AG04450 (cell line): ENCODE results near the gene MTHFD1L. TPM values are rescaled to one million over a fixed set of nuclear protein-coding genes. Genes with fewer than 3 reads are reported as not detected.

ENCODE experiments used
- CTCF ChIA-PET: fragments of 300-600, 350-600 bp; formaldehyde crosslinking; extraction: SDS; loops from one replicate; lab custom pipeline; 2022; ENCODE audit warnings: antibody characterized with exemption, inconsistent platforms; lab: Charles Lee
- POLR2A ChIA-PET: fragments of 350-600 bp; formaldehyde crosslinking; extraction: SDS; loops from one replicate; lab custom pipeline; 2021; ENCODE audit warnings: antibody characterized with exemption, inconsistent platforms; lab: Yijun Ruan, JAX
- DNase-seq: peaks from one replicate; pipeline ENCODE4 v3.0.0-alpha.2; 2011; ENCODE audit warnings: low read depth, low spot score
- H3K27ac ChIP-seq: one replicate; pipeline ENCODE4 v1.5.1; 2012; ENCODE audit warnings: low read depth, low read length, control low read depth
- H3K27me3 ChIP-seq: one replicate; pipeline ENCODE4 v1.6.0; 2012; ENCODE audit warnings: low read length; ENCODE audit not compliant: control insufficient read depth, insufficient read depth
- H3K4me3 ChIP-seq: 2 replicates; pipeline ENCODE4 v1.5.1; 2011; ENCODE audit warnings: mild to moderate bottlenecking, low read depth, low read length, control low read depth
- H3K9me3 ChIP-seq: 2 replicates; pipeline ENCODE4 v1.5.1; 2012; ENCODE audit warnings: low read length; ENCODE audit not compliant: control insufficient read depth, insufficient read depth
- polyA plus RNA-seq: library from polyadenylated mRNA; depleted of rRNA; stranded (reverse); fragments of >200 nt; gene quantifications from 2 replicates; pipeline ENCODE4 v1.2.3, GENCODE V29; 2011
- TF ChIP-seq, protein P1 (sequence below): IDR thresholded peaks from 2 replicates; pipeline ENCODE4 v1.5.1; 2011; ENCODE audit warnings: low read depth, low read length, control low read depth, inconsistent platforms

Gene MTHFD1L
- polyA plus RNA-seq, 1 experiment, result 69.1 TPM

DNA sequence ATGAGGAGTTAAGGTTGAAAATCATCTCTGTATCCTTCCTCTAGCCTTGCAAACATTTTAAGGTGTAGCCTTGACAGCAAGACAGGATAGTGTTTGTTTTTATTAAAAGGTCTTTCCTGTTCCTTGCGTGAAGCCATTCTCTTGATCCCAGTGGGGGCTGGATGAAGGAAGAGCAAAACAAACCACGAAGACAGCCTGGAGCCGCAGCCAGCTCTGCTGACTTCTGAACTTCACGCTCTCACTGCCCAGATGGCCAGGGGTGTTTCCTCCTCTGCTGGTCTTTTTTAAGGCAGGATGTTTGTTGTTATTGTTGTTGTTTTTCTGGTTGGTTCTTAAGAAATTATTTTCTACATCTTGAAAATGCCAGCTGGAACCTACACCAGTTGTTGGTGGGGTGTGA is 156.4 kb downstream of the MTHFD1L start:
- no peak overlapping the region for H3K27ac ChIP-seq
- CTCF ChIA-PET, result interaction anchor here (1.5 kb wide), 1 partner anchor 302 kb away, joined by 7 read pairs; no protein-coding TSS in a partner anchor
- TF ChIP-seq, protein P1, sequence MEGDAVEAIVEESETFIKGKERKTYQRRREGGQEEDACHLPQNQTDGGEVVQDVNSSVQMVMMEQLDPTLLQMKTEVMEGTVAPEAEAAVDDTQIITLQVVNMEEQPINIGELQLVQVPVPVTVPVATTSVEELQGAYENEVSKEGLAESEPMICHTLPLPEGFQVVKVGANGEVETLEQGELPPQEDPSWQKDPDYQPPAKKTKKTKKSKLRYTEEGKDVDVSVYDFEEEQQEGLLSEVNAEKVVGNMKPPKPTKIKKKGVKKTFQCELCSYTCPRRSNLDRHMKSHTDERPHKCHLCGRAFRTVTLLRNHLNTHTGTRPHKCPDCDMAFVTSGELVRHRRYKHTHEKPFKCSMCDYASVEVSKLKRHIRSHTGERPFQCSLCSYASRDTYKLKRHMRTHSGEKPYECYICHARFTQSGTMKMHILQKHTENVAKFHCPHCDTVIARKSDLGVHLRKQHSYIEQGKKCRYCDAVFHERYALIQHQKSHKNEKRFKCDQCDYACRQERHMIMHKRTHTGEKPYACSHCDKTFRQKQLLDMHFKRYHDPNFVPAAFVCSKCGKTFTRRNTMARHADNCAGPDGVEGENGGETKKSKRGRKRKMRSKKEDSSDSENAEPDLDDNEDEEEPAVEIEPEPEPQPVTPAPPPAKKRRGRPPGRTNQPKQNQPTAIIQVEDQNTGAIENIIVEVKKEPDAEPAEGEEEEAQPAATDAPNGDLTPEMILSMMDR, result no peak

DNA sequence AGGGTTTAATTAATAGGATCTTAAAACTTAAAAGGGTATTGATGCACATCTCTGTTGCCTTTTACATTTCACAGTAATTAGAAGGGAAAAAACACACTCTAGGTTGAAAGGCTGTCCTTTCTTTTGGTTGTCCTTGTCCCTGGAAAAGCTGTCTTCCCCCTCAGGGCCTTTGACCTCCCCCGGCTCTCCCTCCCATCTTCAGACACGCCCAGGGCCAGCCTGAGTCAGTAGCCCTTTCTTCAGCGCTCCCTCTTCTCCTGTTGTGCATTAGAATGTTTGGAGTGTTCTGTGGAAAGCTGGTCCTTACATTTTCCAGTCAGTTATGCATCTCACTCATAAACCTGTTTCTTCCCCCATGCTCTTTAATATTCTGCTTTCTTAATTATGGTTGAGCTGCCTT is 157.0 kb downstream of the MTHFD1L start:
- no peak for DNase-seq
- ChIA-PET CTCF (interaction anchor here (6.6 kb wide), 1 partner anchor 8 kb away, joined by 53 read pairs; no protein-coding TSS in a partner anchor), POLR2A (no interaction called here)
- no peak overlapping the region for H3K27ac ChIP-seq
- TF ChIP-seq, protein P1, result no peak
- H3K9me3 ChIP-seq, result no peaks in the 10 kb centered on the region
- H3K4me3 ChIP-seq, result no peak overlapping the region
- no peaks in the 10 kb centered on the region for H3K27me3 ChIP-seq

More for the DNA sequence above, 156.4 kb downstream of the MTHFD1L start:
- POLR2A ChIA-PET, result no interaction called here
- no peak for DNase-seq
- H3K27me3 ChIP-seq, result no peaks in the 10 kb centered on the region
- no peaks in the 10 kb centered on the region for H3K9me3 ChIP-seq
- H3K4me3 ChIP-seq, result no peak overlapping the region

DNA sequence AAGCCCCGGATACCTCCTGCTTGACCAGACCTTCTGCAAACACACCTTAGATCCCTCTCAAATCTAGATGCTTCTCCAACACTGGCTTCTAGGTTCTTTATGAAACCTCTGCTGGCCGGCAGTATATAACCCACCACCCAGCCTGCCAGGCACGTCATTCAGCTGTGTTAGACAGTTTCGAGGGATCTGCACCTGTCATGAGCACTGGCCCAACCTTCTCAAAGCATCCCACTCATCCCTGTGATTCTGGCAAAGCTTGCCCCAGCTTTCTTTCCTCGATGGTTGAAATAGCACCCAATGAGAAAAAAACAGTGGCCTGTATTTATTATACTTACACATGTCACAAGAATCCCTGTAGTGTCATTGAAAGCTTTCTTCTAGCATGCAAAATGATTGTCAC is 157.8 kb downstream of the MTHFD1L start:
- POLR2A ChIA-PET, result no interaction called here
- Histone ChIP-seq H3K27me3 (no peaks in the 10 kb centered on the region), H3K4me3 (no peak overlapping the region), H3K9me3 (peaks cover 6% of the 10 kb centered on the region), H3K27ac (no peak overlapping the region)
- no peak for DNase-seq
- TF ChIP-seq, protein P1, result no peak
- CTCF ChIA-PET, result interaction anchor here (6.6 kb wide), 1 partner anchor 9 kb away, joined by 53 read pairs; no protein-coding TSS in a partner anchor

DNA sequence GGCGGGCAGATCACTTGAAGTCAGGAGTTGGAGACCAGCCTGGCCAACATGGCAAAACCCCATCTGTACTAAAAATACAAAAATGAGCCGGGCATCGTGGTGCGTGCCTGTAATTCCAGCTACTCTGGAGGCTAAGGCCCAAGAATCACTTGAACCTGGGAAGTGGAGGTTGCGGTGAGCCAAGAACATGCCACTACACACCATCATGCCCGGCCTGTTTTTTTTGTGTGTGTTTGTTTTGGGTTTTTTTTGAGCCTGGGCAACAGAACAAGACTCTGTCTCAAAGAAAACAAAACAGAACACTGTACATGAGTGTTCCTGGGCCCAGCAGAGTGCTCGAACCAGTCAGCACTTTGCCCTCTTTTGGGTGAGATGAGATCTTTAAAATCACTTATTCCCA is 159.1 kb downstream of the MTHFD1L start:
- ChIA-PET POLR2A (no interaction called here), CTCF (interaction anchor here (6.6 kb wide), 1 partner anchor 10 kb away, joined by 53 read pairs; no protein-coding TSS in a partner anchor)
- Histone ChIP-seq H3K27ac (no peak overlapping the region), H3K9me3 (peaks cover 6% of the 10 kb centered on the region), H3K27me3 (no peaks in the 10 kb centered on the region), H3K4me3 (no peak overlapping the region)
- TF ChIP-seq, protein P1, result no peak
- no peak for DNase-seq

DNA sequence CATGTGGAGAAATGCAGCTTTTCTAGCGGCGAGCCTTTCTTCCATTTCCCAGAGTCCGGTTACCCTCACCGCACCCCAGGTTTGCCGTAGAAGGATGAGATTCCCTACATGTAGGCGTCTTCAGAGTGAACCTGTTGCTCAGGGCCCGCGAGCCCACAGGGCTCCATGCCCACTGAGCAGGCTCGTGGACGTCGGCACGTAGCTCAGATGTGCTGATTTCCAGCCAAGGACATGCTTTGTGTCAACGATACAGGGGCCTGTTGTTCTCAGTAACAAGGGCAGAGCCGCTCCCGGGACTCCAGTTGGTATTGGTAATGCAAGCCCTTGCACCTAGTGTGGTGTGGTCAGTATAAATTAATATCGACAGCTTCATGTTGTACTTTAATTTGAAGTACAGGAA is 159.6 kb downstream of the MTHFD1L start:
- TF ChIP-seq, protein P1, result no peak
- CTCF ChIA-PET, result interaction anchor here (6.6 kb wide), 1 partner anchor 11 kb away, joined by 53 read pairs; no protein-coding TSS in a partner anchor

More for the DNA sequence above, 159.6 kb downstream of the MTHFD1L start:
- POLR2A ChIA-PET, result no interaction called here
- no peak for DNase-seq
- Histone ChIP-seq H3K9me3 (peaks cover 6% of the 10 kb centered on the region), H3K4me3 (no peak overlapping the region), H3K27ac (no peak overlapping the region), H3K27me3 (no peaks in the 10 kb centered on the region)
